Measurements from ENCODE around the gene GNG12. TPM values are rescaled to one million over a fixed set of nuclear protein-coding genes. Genes with fewer than 3 reads are reported as not detected.

Gene GNG12
- total and polyA plus RNA-seq, 9 of the 15 experiments (the other 6 are each of a cell fraction or from before 2014, with no cell fraction given): 2.6 to 6.0 (median 4.1) TPM

- TF ChIP-seq CHD7 (IDR thresholded peaks at IDR 0.05; ENCODE audit: low read depth, low read length) (no peak), LARP7 (IDR thresholded peaks at IDR 0.05) (no peak), RFX7 (CRISPR knock-in tag; IDR thresholded peaks at IDR 0.05) (no peak), MBD2 (IDR thresholded peaks at IDR 0.05; ENCODE audit: borderline replicate concordance, low read depth) (peak; percentile 65), RBM15 (IDR thresholded peaks at IDR 0.05; ENCODE audit: insufficient read depth, low read length) (no peak), THRAP3 (IDR thresholded peaks at IDR 0.05; ENCODE audit: borderline replicate concordance) (no peak; the same call in 1 of the 2 replicates), E2F1 (CRISPR knock-in tag; IDR thresholded peaks at IDR 0.05) (0 out of 2 replicates have a peak, but pooled peaks have one; percentile 79), PTRF (tag; IDR thresholded peaks at IDR 0.05) (no peak), DIDO1 (tag; IDR thresholded peaks at IDR 0.05; ENCODE audit: low read depth) (no peak)
Measured at GRCh38 chr1:67688526-67689219, 144.6 kb downstream of the GNG12 start (continued).

Data from K562 (cell line).